HG03045 (cell line): ENCODE results near the gene PACSIN2.
"Not testable (repeated sequence)": the region's sequence is repeated elsewhere in the genome, so short reads cannot be mapped to it uniquely, and the experiment has no call there.

Experiments
- ATAC-seq: cut with Tn5 transposase; IDR thresholded peaks from one replicate; pipeline ENCODE4 v1.9.1; 2021; ENCODE audit warnings: mild to moderate bottlenecking, moderate library complexity; ENCODE audit not compliant: unreplicated experiment

PACSIN2 gene

DNA sequence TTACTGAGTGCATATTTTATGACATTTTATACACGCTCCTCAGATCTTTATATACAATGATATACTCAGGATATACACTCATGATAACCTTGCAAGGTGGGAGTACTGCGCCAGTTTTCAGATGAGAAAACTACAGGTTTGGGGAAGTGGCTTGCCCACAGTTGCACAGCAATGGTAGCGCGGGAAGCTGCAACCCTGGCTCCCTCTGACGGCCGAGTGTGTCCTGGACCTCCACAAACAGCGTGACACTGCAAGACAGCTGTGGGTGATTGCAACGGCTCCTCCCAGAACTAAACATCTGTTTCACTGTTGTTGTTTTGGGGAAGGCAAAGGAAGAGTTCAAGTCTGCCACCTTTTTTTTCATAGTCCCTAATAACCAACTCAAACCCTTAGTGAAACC lies 47.0 kb downstream of the PACSIN2 start:
- no peak for ATAC-seq

DNA sequence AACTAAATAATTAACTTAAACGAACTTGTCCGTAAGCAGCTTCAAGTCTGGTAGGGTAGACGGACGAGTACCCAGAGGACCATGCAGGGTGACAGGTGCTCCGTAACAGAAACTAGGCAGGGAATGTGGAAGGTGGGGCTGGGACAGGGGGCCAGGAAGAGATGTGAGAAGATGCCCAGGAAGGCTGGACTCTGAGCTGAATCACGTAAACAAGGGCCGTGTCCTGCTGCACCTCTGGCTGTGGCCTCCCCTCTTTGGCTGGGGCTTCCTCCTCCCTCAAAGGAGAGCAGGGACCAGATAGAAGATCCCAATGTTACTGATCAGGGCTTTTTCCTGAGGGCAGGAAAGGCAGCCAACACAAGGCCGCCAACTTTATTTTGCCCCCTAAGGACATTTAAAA lies 47.9 kb downstream of the PACSIN2 start:
- ATAC-seq = no peak

DNA sequence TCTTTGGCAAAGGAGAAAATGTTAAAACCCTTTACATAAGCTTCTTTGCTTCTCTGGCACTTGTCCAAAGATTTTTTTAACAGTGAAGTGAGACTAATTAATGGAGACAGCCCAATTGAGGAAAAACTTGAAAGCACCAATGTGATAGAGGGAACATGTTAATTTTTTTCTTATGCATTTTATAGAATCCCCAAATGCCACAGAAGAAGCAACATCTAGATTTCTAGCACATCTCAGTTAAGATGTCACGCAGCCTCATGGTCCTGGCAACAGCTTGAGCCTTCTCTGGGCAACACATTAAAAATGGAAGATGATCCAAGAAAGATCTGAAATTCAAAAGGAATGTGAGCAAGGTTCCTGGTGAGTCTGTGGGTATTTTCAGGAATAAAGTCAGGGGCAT lies 48.5 kb downstream of the PACSIN2 start:
- no peak for ATAC-seq

DNA sequence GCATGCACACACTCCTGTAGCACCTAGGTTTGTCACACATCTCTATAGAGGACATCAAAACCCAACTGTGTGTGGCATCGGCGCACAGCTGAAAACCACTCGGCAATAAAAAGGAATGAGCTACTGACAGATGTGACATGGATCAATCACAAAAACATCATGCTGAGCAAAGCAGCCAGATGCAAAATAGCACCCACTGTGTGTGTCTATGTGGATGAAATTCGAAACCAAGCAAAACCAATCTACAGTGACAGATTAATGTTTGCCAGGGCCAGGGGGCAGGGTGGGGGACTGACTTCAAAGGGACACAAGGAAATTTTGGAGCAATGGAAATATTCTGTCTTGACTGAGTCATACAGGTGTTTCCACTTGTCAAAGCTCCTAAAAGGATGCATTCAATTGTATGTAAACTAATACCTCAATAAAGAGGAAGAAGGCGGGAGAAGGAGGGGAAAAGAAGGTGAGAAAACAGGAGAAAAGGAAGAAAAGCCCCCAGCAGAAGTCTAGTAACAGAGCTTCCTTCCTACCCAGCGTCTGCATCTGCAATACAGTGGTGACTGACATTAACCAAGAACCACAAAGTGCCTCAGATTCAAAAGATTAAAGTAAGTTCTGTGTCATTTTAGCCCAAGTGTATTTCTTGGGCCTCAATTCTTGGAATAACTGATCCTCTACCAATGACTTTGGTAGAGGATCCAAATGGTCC lies 49.8 kb downstream of the PACSIN2 start:
- no peak for ATAC-seq

- no peak for ATAC-seq
Measured at GRCh38 chr22:42963231-42963595, 51.7 kb downstream of the PACSIN2 start.

DNA sequence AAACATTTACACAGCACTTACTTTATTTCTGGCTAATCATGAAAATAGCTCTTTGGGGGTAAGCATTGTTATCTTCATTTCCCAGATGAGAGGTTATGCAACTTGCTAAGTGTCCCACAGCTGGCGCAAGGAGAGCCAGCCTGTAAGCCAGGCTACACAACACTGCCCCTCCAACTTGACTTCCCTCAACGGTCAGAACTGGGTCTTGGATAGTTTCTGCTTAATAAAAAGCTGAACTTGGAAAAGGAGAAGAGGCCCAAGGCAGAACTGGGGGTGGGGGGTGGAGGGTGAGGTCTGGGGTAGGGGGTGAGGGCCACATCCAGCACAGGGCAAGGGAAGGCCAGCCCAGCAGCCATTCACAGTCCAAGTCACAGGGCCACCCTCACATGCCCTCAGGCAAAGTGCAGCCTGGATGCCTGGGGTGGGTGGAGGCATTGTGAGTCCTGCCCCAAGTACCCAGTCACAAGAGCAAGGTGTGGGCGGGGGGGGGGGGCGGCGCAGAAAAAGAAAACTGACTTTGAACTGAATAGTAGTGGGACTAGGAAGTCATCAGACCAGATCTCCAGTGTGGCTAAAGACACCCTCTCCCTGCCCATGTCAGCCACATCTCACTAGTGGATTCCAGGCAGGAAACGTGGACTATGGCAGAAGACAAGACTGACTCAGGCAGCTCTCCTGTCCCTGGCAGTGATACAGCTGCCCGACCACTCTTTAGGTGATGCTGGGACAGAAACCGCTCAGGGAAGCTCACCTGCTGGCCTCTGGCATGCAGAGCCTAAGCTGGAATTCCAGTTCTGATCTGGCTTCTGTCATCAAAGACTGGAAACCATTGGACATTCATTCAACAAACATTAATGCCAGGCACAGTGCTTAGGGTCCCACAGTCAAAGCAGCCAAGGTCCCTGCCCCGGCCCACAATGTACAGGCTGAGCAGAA lies 52.4 kb downstream of the PACSIN2 start:
- no peak for ATAC-seq

GRCh38 chr22:42961810-42962209 lies 53.1 kb downstream of the PACSIN2 start:
- ATAC-seq = no peak

DNA sequence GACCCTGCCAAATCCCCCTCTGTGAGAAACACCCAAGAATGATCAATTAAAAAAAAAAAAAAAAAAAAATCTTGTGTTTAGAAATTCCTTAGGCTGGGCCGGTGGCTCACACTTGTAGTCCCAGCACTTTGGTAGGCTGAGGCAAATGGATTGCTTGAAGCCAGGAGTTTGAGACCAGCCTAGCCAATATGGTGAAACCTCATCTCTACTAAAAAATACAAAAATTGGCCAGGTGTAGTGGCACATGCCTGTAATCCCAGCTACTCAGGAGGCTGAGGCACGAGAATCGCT lies 53.6 kb downstream of the PACSIN2 start:
- ATAC-seq = not testable (repeated sequence)

DNA sequence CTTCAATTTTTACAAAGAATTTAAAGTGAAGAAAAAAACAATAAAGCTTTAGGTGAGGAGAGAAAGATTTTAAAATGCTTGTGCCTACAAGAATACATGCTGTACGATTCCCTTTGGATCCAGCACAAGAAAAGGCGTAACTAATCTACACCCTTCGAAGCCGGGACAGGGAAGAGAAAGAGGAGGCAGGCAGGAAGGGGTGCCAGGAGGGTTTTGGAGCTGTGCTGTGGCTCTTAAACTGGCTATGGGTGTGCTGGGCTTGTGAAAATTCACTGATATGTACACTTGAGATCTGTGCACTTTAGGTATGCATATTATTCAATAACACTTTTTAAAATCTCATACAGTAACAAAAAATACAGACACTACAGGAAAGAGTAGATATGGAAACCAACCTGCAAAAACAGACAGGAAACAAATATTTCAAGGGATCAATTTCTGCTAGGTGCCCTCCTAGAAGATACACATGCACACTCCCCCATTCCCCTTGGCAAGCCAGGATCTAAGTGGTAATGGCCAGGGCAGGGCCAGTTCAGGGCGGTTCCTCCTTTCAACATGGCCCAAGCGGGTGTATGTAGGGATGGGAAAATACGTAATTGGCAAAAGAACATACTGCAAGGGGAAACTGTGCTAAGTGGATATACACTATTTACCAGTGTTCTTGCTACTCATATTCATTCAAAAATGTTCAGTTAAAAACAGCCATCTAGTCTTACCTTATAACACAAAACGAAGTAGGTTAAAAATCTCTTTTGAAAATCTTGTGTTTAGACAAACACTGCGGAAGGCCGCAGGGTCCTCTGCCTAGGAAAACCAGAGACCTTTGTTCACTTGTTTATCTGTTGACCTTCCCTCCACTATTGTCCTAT lies 54.2 kb downstream of the PACSIN2 start:
- ATAC-seq = no peak

DNA sequence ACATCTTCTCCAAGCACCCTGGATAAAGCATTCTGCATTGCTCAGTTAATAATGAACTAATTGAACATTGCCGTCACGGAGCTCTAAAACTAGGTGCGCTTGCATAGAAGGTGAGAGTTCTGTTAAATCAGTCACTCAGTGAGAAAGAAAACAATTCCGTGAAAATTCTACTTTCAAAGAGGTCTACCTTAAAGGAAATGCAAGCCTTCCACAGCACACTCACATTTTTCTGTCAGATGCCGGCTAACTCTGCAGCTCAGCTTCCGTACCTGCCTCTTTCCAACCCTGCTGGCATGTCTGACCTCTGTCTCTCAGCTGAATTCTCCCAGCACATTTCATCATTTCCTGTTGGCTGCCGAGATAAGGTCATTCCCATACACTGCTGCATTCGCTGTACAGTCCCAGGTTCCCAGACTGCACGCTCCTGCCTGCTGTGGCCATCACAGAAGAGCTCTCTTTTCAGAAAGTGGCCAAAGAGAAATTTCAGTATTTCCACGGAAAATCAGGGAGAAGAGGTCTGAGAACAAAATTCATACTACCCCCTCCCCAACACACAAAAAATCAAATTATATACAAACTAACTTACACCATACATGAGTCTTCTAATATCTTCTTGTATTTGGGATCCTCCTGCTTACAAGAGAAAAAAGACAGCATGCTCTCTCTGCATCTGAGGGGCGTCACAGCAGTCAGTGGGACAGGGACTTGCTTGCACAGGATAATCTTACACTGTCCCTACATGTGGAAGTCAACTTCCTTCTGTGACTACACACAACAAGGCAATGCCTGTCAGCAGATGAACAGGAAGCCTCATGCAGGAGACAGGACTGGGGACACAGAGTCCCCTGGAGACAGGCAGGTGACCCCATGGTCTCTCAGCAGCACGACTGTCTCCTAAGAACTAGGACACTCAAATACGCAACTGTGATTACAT lies 55.1 kb downstream of the PACSIN2 start:
- no peak for ATAC-seq

DNA sequence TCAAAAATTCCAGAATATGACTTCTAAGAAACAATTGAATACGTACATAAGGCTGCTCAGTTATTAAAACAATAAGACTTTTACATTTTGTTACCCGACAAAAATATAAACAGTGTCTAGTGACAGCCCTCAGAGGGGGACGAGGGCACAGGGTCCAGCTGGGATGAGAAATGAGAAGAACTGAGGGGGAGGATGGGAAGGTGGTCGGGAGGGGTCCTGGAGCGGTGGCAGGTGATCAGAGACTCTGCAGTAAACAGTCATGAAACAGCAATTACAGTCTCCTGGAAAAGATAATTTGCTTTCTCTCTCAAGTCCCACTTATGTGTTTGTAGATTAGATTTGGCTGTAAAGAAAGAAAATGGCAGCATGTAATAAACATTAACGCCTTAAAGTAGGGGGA lies 56.0 kb downstream of the PACSIN2 start:
- no peak for ATAC-seq

DNA sequence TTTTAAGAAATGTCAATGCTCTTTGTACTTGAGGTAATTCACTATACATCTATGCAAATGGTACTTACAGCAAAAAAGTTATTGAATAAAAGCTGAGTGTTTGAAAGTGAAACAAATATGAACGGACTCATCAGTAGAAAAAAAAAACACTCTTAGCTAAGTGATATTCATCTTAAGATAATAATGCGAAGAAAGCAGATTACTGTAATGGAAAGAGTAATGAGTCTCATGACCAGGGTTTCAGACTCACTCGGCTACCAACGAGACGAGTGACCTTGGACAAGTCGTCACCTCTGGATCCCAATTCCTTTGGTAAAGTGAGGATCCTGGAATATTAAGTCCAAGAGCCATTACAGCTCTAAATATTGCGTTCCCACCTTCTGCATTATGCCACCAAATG lies 57.0 kb downstream of the PACSIN2 start:
- ATAC-seq = no peak

GRCh38 chr22:42957544-42957943 lies 57.4 kb downstream of the PACSIN2 start:
- ATAC-seq = no peak

GRCh38 chr22:42955848-42956247 lies 59.1 kb downstream of the PACSIN2 start:
- no peak for ATAC-seq

- ATAC-seq = no peak
Measured at GRCh38 chr22:42955087-42955635, 59.8 kb downstream of the PACSIN2 start.

- not testable (repeated sequence) for ATAC-seq
Measured at GRCh38 chr22:42953751-42954150, 61.2 kb downstream of the PACSIN2 start.

DNA sequence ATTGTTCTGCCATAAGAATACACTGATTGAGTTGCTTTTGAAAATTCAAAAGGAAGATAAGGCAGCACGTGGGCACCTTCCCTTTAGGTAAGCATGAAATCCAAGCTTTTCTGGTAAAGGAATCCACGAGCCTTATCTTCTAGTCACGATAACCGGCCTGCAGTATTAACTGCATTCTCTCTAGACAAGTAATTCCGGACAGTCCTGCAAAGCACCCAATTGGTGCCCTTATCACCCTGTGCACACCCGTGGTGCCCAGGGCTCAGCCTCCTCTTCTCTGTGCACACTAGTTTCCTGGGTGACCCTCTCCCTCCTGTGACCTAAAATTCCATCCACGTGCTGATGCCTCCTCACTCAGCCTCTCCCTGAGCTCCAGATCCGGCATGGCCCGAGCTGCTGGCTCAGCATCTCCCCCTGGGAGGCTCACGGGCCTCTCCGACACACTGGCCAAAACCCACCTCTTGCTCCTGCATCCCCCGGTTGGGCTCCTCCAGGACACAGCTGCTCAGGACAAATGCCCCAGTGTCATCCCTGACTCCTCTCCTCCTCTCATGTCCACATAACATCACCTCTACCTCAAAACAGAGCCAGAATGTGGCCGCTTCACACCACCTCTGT lies 63.7 kb downstream of the PACSIN2 start:
- no peak for ATAC-seq

DNA sequence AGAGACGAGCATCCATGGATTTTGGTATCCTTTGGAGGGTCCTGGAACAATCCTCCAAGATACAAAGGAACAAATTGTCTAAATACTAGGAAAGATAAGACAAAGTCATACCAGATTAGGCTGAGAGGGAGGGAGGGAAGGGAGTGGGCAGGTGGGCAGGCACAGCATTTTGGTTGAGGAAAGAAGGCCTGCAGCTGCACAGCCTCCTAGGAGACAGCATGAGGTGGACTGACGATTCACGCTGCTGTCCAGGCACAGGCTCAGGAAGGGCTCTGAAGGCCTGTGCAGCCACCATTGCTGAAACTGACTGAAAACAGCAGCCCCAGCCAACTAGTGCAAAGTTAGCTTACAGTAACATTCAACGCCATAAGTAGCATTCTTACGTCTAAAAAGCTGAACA lies 64.7 kb downstream of the PACSIN2 start:
- no peak for ATAC-seq

GRCh38 chr22:42949159-42949558 lies 65.8 kb downstream of the PACSIN2 start:
- no peak for ATAC-seq

GRCh38 chr22:42948294-42948693 lies 66.7 kb downstream of the PACSIN2 start:
- no peak for ATAC-seq
